HCT116 (cell line): ENCODE results near the gene HK2.

Source experiments
- CTCF ChIP-seq, 3 experiments: fragments of 200-600 bp in 1 of 3; sonication (generic) in 1 of 3; IDR thresholded peaks in 2 of 3; conservative IDR thresholded peaks in 1 of 3; 2 replicates each; pipeline ENCODE4 v1.5.1; 2012 to 2017; ENCODE audit warnings: low read depth in 2 of 3, low read length in 2 of 3, antibody characterized with exemption in 1 of 3, borderline replicate concordance in 1 of 3, control low read depth in 1 of 3, mild to moderate bottlenecking in 1 of 3, mixed read lengths in 1 of 3, mixed run types in 1 of 3, moderate library complexity in 1 of 3; ENCODE audit not compliant: insufficient read depth in 1 of 3
- ELF1 ChIP-seq: IDR thresholded peaks from 2 replicates; pipeline ENCODE4 v1.6.1; 2012; ENCODE audit warnings: low read depth, borderline replicate concordance
- EZH2 ChIP-seq: fragments of 200-600 bp; sonication (generic); IDR thresholded peaks from 2 replicates; pipeline ENCODE4 v1.6.1; 2017; ENCODE audit warnings: antibody characterized with exemption, mixed run types
- FOSL1 ChIP-seq: IDR thresholded peaks from 2 replicates; pipeline ENCODE4 v1.6.1; 2012; ENCODE audit warnings: low read depth
- MAX ChIP-seq: IDR thresholded peaks from 2 replicates; pipeline ENCODE4 v1.6.1; 2012
- POLR2A ChIP-seq: IDR thresholded peaks from 2 replicates; pipeline ENCODE4 v1.7.0; 2011; ENCODE audit warnings: borderline replicate concordance; ENCODE audit not compliant: insufficient read depth, insufficient read length; ENCODE audit errors: extremely low read depth
- POLR2AphosphoS5 ChIP-seq: IDR thresholded peaks from 2 replicates; pipeline ENCODE4 v1.6.1; 2011; ENCODE audit warnings: mild to moderate bottlenecking, low read depth, low read length, moderate library complexity
- RAD21 ChIP-seq: IDR thresholded peaks from 2 replicates; pipeline ENCODE4 v1.6.1; 2012; ENCODE audit warnings: low read depth, mild to moderate bottlenecking
- REST ChIP-seq: IDR thresholded peaks from 2 replicates; pipeline ENCODE4 v1.6.1; 2012; ENCODE audit warnings: low read depth
- SIN3A ChIP-seq: IDR thresholded peaks from 2 replicates; pipeline ENCODE4 v1.6.1; 2012; ENCODE audit warnings: low read depth
- SP1 ChIP-seq: IDR thresholded peaks from 2 replicates; pipeline ENCODE4 v1.6.1; 2012; ENCODE audit warnings: low read depth
- YY1 ChIP-seq: IDR thresholded peaks from 2 replicates; pipeline ENCODE4 v1.6.1; 2011; ENCODE audit warnings: low read length, low read depth, moderate library complexity, mild to moderate bottlenecking; ENCODE audit not compliant: insufficient replicate concordance; ENCODE audit errors: extremely low read depth
- ZBTB33 ChIP-seq: IDR thresholded peaks from 2 replicates; pipeline ENCODE4 v1.6.1; 2011; ENCODE audit warnings: mild to moderate bottlenecking, low read length, moderate library complexity; ENCODE audit not compliant: insufficient replicate concordance; ENCODE audit errors: extremely low read depth
- ZNF274 ChIP-seq: fragments of 200-500 bp; sonication (Bioruptor generic); IDR thresholded peaks from 2 replicates; pipeline ENCODE4 v1.6.1; 2014; ENCODE audit warnings: mild to moderate bottlenecking, low read depth, low read length, inconsistent platforms

GRCh38 chr2:74927621-74928020 lies 93.7 kb downstream of the HK2 start:
- TF ChIP-seq CTCF (IDR thresholded peaks at IDR 0.05 in 2 of 3, conservative IDR thresholded peaks at IDR 0.05 in 1 of 3; ENCODE audit: borderline replicate concordance in 1 of 3, insufficient read depth in 1 of 3, low read depth in 2 of 3, low read length in 2 of 3) = no peak
- no peak for TF ChIP-seq SIN3A
- TF ChIP-seq POLR2A = no peak
- no peak for TF ChIP-seq REST
- TF ChIP-seq EZH2 = no peak
- TF ChIP-seq RAD21 = no peak
- no peak for TF ChIP-seq YY1
- no peak for TF ChIP-seq ZNF274
- TF ChIP-seq POLR2AphosphoS5 = no peak
- TF ChIP-seq ELF1 = no peak
- no peak for TF ChIP-seq FOSL1
- TF ChIP-seq MAX = no peak
- no peak for TF ChIP-seq SP1
- no peak for TF ChIP-seq ZBTB33
